ENCODE results near the gene BANF1.

DNA sequence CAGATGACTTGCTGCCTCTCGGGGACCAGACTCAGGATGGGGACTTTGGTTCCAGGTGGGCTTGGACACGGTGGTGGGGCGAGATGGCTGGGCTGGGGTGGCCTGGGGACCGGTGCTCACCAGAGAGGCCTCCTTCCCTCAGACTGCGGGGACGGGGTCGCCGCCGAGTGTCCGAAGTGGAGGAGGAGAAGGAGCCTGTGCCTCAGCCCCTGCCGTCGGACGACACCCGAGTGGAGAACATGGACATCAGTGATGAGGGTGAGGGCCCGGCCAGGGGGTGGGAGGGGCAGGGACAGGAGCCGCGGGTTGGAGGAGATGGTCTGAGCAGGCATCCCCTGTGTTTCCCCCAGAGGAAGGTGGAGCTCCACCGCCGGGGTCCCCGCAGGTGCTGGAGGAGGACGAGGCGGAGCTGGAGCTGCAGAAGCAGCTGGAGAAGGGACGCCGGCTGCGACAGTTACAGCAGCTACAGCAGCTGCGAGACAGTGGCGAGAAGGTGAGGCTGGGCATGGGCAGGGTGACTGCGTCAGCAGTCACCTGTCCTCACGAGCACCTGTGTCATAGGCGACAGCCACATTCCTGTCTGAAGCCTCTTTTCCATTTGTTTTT, 34.9 kb upstream of the BANF1 start:
- TF ChIP-seq EZH2 (IDR thresholded peaks at IDR 0.05; ENCODE audit: borderline replicate concordance, low read depth, low read length, severe bottlenecking) (no peak), CTCF (IDR thresholded peaks at IDR 0.05; ENCODE audit: borderline replicate concordance, extremely low read depth, low read length, poor library complexity, severe bottlenecking) (no peak)
